ENCODE data around the gene HOXD1.

HOXD1 gene

DNA sequence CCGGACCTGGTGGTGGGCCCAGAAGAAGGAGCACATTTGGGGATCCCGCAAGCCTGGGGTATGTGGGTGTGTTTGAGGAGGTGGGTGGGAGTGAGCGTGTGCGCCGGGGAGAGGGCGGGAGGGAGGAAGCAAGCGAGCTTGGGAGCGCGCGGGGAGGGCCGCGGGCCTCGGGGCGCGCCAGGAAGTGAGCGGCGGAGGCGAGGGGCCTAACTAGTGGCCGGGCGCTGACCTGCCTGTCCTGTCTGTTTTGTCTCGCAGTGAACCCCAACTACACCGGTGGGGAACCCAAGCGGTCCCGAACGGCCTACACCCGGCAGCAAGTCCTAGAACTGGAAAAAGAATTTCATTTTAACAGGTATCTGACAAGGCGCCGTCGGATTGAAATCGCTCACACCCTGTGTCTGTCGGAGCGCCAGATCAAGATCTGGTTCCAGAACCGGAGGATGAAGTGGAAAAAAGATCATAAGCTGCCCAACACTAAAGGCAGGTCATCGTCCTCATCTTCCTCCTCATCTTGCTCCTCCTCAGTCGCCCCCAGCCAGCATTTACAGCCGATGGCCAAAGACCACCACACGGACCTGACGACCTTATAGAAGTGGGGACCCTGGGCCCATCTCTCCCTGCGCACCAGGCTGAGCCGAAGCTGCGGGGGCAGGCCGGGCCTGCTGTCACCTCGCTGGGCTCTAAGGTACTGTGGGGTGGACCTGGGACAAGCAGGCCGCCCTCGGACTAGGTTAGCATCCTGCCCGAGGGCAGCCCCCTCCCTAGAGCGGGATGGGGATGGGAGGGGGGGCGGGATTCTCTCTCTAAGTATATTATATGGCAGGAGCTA lies 35.9 kb upstream of the HOXD1 start:
- DNase-seq (ENCODE audit: low read depth, low spot score) = no peak

DNA sequence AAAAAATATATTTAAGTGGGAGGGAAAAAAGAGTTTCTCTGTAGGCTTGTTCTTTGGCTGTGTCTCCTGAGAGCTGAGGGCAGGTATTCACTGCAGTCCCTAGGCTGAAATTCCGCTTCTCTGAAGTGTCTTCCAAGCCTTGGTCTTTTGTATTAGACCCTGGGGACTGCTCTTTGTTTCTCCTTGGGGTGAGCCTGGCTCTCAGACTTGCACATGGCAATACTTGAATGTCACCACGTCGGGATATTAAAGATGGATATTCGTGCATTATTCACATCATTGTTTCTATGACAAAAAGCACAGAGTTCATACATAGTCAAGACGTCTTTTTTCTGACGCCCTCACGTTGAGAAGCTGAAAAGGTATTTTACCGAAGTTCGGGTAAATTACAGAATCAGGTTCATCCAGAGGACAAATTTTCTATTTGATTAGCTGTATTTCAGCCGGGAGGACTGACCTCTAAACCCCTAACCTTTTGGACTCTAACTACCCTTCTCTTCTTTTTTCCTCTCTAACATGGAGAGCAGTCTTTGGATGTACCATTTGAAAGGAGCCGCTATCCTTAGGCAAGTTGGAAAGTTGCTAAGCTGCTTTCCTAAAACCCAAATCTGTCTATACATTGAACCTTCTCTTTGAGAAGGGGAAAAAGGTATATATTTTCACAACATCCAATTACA lies 33.8 kb upstream of the HOXD1 start:
- no peak for DNase-seq (ENCODE audit: low read depth, low spot score)

DNA sequence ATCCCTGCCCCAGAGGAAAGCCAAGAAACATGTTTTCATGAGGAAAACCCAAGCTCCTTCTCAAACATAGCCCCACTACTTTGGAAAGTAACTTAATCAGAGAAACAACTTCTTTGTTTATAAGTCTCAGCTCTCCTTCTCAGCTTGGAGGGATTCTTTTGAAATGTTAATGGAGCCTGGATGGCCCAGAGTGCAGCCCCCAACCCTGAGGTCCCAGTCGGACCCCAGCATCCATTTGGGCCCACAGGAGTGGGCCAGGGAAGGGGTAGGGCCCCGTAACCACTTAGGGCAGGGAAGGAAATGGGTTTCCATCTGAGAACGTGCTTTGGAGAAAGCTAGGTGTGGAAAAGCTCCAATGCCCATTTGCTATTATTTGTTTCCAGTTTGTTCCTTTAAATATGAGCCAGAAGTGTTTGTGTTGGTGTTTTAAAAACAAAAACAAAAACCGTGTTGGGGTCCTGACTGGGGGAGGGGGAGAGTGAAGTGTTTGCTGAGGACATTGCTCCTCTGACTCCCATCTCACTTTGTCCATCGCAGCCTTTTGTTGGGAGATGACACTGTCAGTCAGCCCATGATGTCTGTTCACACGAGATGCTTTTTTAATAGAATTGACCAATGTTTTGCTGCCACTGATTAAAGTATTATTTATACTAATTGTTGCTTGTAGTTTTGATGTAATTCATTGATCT lies 33.0 kb upstream of the HOXD1 start:
- no peak for DNase-seq (ENCODE audit: low read depth, low spot score)

DNA sequence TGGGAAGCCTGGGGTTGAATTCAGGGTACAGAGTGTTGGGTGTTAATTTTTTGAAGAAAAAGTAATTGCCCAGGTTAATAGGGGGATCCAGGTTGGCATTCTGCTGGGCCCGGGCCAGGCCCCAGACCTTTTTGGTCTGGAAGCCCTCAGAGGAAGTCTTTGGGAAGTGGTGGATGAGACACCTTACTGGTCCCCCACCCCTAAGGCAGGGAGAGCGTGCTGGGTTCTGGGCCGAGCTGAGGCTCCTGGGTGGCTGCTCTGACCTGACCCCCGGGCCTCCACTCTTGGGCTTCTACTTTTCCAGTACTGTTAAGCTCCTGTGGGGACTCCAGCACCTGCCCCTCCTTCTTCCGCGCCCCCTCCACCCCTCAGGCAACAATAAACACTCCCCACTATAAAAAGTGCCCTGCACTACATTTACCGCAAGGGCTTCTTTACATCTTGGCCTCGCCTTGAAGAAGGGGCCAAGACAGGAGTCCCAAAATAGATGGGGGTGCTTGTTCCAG lies 32.1 kb upstream of the HOXD1 start:
- no peak for DNase-seq (ENCODE audit: low read depth, low spot score)

DNA sequence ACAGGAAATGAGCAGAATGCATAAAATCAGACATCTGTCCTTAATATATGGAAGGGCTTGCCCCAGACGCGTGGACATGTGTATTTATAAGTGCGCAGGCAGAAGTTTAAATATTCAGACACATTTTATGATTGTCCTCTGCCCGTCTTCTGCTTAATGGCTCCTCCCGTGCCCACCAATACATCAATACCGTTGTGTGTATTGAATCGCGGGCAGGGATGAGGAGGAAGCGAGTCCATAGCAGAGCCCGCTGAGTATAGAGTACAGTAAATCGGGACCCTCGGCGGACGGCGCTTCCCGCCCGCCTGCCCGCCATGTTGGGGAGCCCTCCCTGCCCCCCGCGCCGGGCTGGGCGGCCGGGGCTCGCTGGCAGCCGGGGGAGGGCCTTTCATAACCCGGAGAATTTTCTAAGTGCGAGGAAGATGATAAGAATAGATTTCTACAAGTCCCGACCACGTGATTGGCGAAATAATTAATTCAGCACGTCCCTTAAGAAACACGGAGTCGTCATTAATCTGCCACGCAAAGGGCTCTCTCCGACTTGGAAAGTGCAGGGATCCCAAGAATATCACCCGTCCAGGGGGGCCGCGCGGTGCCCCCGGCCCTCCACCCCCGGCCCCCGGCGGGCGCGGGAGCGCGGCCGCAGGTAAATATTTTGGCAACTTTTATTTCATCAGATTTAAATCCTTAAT lies 31.5 kb upstream of the HOXD1 start, which contains the start of gene HOXD3:
Gene HOXD3 (plus strand): TSS at position 501 of the 692 bp plus-strand sequence. CDS start 11,808 bp downstream, outside the sequence.
- no peak for DNase-seq (ENCODE audit: low read depth, low spot score)

DNA sequence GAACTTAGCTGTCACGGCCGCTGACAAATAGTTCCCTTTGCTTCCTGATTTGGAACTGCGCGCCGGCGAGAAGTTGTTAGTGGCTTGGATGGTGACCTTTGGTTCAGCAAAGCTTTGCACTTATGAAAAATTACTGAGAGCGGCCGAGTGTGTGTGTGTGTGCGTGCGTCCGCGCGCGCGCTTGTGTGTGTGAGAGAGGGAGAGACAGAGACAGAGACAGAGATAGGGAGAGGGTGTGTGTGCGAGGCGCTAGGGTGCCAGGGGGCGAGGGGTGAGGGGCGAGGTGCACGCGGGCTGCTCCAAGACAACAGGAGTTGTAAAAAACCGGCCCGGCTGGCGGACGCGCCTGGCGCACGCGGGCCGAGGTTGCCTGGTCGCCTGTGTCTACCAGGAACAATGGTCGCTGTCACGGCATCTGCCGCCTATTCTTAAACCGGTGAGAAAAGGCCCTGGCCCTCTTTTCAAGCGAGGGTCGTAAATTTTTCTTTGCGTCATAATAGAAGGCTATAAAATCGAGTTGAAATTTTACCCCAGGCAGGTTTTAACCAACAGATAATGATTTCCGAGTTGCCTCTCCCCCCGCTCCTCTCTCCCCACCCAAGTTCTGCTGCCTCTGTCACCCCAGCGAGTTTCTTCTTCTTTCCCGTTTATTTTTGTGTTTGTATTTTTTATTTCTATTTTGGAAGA lies 30.8 kb upstream of the HOXD1 start:
- DNase-seq (ENCODE audit: low read depth, low spot score) = no peak

DNA sequence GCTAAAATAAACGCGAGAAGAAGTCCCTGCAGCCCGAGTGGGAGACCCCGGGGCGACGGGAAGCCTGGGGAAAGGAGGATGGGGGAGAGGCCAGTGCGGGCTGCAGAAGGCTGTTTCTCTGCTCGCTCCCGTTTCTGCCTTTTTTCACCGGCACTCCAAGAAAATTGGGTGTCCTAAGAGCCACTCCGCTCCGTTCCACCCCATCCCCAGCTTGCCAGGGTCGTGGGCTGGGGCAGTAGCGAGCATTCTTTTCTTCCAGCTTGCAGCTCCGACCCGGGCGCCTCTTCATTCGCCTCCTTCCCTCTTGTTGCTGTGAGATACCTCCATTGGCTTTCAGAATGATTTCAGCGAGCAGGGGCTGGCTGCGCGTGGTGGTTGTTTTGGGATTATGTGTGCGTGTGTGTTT lies 30.3 kb upstream of the HOXD1 start:
- DNase-seq (ENCODE audit: low read depth, low spot score) = no peak

DNA sequence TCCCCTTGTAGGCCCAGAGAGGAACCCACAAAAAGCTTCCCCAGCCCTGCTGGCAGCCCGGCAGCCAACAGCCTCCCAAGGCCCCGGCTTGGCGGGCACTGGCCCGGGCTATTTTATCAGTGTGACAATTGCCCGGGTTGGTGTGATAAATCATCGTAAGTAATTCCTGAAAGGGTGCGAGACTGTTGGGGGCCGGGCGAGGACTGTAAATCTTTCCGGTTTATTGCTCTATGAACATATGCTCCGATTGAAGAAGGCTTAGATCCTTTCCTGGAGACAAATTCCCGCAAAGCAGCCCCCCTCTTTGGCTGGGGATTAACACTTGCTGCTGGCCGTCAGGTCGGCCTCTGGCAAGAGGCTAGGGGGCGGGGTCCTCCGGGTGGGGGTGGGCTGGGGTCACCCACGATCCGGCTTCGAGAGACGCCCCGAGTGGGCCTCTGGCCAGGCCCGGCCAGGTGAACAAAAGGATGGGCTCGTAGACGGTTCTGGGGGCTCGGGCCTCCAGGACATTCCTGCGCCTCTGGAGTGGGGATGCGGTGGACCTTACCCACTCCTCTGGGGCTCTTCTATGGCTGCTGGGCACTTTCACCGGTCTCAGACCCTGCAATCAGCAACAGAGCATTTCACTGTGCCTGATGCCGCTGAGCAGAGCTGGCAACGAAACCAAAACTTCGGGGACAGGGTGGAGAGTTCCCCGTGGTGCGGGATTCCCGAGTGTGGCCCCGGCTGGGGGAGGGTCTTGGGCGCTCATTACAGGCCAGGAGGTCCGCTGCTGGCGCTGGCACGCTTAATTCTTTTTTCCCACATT lies 29.4 kb upstream of the HOXD1 start:
- DNase-seq (ENCODE audit: low read depth, low spot score) = no peak

DNA sequence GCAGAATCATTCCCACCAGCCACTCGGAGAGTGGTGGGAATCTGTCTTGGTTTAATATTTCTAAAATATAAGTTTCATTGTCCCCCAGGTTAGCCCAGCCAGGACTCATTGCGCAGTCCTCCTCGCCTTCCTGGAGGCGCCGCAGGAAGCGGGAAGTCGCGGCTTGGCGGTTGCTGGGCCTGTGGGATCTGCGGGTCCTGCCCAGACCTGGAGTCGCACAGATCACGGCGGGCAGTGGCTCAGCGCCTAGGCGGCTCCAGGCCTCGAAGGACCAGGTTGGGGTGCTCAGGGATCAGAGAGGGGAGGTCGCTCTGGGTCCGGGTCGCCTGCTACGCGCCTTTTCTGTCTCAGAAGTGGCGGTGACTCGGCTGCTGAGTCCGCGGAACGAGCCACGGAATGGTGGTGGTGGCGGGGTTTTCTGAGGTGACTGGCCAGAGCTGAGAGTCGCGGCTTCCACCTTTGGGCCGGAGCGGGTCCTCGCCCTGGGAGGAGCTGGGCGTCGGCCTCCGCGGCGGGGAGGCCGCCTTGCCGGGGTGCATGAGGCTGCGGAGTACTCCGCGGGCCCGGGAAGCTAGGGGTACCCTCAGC lies 28.7 kb upstream of the HOXD1 start:
- no peak for DNase-seq (ENCODE audit: low read depth, low spot score)

DNA sequence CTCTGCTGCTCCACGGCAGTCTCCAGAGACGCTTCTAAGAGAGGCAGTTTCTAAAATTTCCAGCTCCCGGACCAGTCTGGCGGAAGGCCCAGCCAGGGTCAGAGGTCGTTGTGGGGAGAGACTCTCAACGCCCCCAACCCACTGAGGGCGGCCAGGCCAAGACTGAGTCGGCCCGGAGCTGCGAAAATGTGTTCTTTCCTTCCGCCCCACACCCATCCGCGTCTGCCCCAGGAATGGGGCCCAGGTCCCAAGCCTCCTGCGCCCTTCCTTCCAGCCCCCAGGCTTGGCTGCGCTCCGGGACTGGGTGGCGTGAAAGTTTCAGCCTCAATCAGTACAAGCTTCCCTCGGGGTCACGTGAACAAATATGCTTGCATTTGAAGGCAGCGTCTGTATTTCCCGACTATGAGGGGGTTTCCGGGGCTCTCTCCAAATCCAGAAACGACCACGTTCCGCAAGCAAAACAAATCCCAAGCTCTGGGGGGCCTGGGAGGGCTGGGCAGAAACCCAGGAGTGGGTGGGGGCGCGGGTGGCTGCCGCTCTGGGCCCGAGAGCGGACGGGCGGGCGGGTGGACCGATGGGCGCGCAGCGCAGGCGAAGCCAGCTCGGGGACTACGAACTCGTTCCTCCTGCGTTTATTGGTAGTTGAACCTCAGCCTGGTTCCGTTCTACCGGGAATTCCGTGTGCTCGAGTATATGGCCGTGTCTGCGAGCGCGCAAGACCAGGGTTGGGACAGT lies 28.1 kb upstream of the HOXD1 start:
- no peak for DNase-seq (ENCODE audit: low read depth, low spot score)

DNA sequence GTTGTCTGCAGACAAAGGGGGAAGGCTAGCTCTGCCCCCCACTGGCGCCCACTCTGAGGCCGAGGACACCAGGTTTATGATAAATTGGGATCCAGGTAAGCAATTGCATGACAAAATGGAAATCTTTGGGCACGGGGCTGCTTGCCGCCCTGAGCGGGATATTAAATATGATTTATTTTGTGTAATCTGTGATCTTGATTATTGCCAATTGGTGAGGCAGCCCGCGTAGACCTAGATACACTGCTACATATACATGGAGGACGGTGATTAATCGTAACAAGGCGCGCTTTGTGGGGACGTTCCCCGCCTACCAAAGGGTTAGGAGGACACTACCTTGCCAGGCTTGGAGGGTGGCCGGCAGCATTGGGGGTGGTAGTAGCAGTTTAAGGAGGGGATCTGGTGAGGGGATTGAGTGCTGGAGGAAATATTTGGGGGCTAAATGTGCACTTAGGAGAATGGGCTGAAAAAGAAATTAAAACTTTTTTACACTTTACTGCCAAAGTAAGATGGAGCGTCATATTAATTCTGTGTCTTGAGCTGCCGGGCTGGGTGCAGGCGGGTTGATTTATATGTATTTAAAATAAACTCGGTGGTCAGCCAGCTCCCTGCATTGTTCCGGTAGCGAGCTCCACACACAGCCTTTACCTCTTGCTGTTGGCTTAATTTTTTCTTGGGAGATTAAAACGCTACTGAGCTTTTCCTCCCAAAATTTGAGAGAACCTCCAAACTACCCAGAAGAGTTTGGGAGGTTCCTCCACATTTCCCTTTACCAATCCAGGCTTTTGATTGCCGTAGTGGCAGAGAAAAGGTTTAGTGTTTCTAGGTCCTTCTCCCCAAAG lies 27.3 kb upstream of the HOXD1 start:
- DNase-seq (ENCODE audit: low read depth, low spot score) = no peak

DNA sequence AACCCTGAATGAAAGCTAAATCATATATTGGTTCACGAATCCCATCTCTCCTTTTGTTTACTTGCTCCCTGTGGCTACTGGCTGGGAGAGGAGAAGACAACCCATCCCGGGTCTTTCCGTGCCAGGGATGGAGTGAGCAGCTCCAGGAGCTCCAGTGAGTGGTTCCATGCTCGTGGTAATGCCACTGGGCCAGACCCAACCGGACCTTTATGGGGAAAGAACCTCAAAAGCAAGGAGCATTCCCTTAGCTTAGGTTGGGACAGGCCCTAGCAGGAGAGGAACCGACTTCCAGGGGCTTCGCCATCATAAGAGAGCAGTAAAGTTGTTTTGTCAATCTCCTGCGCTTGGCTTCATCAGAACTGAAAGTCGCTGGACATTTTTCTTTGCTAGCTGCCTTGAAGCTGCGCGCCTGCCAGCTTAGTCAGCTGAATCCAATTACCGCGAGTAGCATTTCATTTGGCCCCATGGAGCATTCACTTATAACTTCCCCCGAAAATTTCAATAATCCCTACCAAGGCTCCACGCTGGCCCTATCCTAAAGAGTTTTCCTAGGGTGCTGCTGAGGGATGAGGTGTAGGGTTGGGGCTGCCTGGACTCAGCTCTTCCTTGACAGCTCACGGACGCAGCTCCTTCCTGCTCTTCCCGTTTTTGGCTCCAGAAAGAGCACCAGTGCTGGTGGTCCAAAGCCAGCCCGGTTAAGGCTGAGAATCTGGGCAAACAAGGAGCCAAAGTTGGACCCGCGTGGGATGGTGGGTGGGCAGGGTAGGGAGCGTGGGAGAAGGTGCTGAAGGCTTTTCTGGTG lies 26.4 kb upstream of the HOXD1 start:
- DNase-seq (ENCODE audit: low read depth, low spot score) = no peak

DNA sequence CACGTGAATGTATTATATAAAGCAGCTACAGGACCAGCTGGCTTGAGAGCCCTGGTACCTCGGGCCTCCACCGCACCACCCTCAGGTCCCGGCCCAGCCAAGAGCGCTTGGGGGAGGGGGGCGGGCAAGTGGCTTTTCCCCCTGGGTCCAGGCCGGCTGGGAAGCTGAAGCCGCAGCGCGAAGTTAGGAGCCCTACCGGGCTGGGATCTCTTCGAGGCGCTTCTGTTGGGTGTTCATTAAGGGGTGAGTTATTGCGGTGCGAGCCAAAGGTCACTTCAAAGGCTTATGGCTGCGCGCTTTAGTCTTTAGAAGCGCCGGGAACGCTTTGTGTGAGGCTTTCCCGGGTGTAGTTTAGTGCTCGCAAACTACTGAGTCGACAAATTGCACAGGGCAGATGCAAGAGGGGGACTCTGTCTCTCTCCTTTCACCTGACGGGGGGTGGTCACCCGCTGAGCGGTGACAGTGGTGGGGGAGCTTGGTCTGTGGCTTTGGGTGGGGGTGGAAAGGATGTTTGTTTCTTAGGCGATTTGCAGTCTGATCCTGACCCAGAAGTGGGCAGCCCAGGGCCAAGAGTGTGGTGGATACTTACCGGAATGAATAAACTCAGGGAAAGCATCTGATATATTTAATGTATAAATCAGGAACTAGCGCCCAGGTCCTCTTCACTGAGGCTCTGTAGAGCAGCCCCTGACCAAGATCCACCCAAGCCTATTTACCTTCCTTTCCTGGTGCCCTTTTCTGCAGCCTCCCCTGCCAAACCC lies 25.4 kb upstream of the HOXD1 start:
- DNase-seq (ENCODE audit: low read depth, low spot score) = no peak

DNA sequence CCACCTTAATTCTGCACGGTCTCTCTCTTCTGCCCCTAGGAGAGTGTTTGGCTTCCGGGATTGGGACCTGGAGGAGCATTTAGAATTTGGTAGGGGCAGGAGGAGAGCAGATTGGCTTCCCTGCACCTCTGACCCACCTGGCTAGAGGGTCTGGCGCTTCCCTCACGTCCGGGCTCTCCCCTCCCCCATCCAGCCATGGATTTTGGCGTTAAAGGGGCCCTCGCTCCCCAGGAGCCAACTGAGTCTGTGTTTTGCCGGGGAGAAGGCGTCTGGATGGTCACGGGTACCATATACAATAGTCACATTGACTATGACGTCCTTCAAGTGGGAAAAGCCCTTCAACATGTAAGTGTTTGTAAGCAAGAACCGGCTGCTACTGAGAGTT lies 24.8 kb upstream of the HOXD1 start:
- no peak for DNase-seq (ENCODE audit: low read depth, low spot score)

DNA sequence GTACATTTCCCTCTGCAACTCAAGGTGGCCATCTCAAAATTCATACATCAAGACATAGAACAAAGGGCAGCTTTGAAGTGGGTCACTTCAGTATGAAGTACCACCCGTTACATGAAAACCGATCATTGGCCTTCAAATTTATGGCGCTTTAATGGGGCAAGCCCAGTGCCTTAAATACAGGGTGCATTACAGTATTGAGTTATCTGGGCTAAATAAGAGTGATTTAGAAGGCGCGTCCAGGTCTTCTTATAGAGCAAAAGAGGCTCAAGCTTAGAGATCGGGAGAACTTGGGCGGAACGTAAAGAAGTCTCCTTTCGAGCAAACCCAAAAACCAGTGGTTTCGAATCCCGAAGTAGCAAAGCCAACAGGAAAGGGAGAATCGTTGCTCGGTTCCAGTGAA lies 24.3 kb upstream of the HOXD1 start:
- no peak for DNase-seq (ENCODE audit: low read depth, low spot score)

DNA sequence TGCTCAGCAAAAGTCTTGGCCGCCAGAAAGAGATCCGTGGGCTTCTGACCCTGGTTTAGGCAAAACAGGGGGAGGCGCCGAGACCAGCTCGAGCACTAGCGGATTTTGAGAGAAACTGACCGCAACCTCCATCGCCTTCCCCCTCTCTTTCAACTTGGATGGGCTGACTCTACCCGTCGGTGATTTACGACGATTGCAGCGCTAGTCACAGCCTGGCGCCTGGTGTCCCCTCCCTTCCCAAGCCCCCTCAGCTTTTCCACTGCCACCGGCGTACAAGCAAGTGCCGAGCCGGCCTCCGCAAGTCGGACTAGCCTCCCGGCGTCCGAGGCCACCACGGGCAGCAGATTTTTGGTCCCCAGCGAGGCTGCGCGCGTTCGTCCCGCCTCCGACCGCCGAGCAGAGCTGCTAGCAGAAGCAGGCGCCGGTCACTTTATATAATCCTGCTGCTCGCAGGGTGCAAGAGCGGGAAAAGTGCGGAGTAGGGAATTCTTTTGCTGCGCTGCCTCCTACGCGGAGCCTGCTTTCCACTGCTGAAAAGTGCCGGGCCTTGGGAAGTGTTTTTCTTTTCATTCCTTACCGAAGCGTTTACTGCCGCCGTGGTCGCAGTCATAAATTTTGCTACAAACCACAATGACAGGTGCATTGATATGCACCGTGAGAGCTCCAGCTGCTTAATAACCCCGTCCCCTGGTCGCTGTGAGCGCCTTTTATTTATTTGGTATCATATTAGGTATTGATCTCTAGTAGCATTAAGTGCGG lies 23.7 kb upstream of the HOXD1 start:
- DNase-seq (ENCODE audit: low read depth, low spot score) = no peak
